SU-DHL-6 (cell line): Measurements from ENCODE around the gene USP24.

ENCODE experiments used
- CTCF ChIP-seq: fragments of 200-600 bp; sonication (generic); IDR thresholded peaks from one replicate; pipeline ENCODE4 v1.5.1; 2017; ENCODE audit warnings: antibody characterized with exemption, mild to moderate bottlenecking, low read length, moderate library complexity; ENCODE audit not compliant: insufficient read depth, poor library complexity, severe bottlenecking
- EZH2phosphoT487 ChIP-seq: fragments of 200-600 bp; sonication (generic), shearing (Covaris generic); conservative IDR thresholded peaks from 2 replicates; pipeline ENCODE4 v1.6.1; 2018; ENCODE audit warnings: mild to moderate bottlenecking, antibody characterized with exemption, low read length, moderate library complexity, mixed read lengths

- TF ChIP-seq CTCF (no peak), EZH2phosphoT487 (no peak)
These were observed 20.6 kb upstream of the USP24 start for GRCh38 chr1:55235722-55236121.
